Panc1 (cell line): ENCODE measurements around the gene PPM1N. TPM values are rescaled to one million over a fixed set of nuclear protein-coding genes. Genes with fewer than 3 reads are reported as not detected.

Experiments
- ATAC-seq: fragments of 200-7000 bp; cut with Tn5 transposase; 2 replicates; pipeline ENCODE4 v1.9.1; 2020; ENCODE audit warnings: mild to moderate bottlenecking, moderate library complexity
- BruUV-seq: library from RNA; stranded (reverse); fragments of 400-500 nt; replicated peaks from 2 replicates; lab custom pipeline; 2021; lab: Mats Ljungman, UMichigan
- CTCF ChIA-PET: fragments of 300-600 bp; sonication (Branson Sonifier 250); formaldehyde crosslinking; loops from one replicate; lab custom pipeline; 2022; ENCODE audit warnings: antibody characterized with exemption; lab: Charles Lee
- POLR2A ChIA-PET: fragments of 300-600 bp; sonication (Branson Sonifier 250); formaldehyde crosslinking; loops from one replicate; lab custom pipeline; 2022; ENCODE audit warnings: antibody characterized with exemption; lab: Charles Lee
- DNase-seq: peaks from one replicate; pipeline ENCODE4 v3.0.0-alpha.2; 2010; ENCODE audit warnings: low read depth, low spot score
- H3K27ac ChIP-seq: 2 replicates; pipeline ENCODE4 v1.5.1; 2011; ENCODE audit warnings: mild to moderate bottlenecking, low read length, inconsistent platforms
- H3K27me3 ChIP-seq: fragments of 200-500 bp; sonication (Bioruptor generic); 2 replicates; pipeline ENCODE4 v1.6.0; 2014; ENCODE audit warnings: low read length, inconsistent platforms; ENCODE audit not compliant: control insufficient read depth, insufficient read depth
- H3K36me3 ChIP-seq: fragments of 200-500 bp; sonication (Bioruptor generic); 2 replicates; pipeline ENCODE4 v1.5.1; 2014; ENCODE audit warnings: inconsistent platforms, mild to moderate bottlenecking, low read length, moderate library complexity; ENCODE audit not compliant: control insufficient read depth, insufficient read depth
- H3K4me1 ChIP-seq: 2 replicates; pipeline ENCODE4 v1.5.1; 2011; ENCODE audit warnings: inconsistent platforms, mild to moderate bottlenecking, low read length, moderate library complexity; ENCODE audit not compliant: control insufficient read depth, insufficient read depth
- H3K4me3 ChIP-seq, 2 experiments: 2 replicates each; pipeline ENCODE4 v1.5.1; 2011 to 2012; ENCODE audit warnings: low read depth in 2 of 2, low read length in 2 of 2, mild to moderate bottlenecking in 2 of 2, inconsistent platforms in 1 of 2, moderate library complexity in 1 of 2
- H3K9me3 ChIP-seq: fragments of 200-500 bp; sonication (Bioruptor generic); 2 replicates; pipeline ENCODE4 v1.5.1; 2014; ENCODE audit warnings: low read depth, mild to moderate bottlenecking, inconsistent platforms, low read length, moderate library complexity; ENCODE audit not compliant: control insufficient read depth, insufficient read depth
- POLR2AphosphoS5 ChIP-seq: IDR thresholded peaks from 2 replicates; pipeline ENCODE4 v1.6.1; 2012; ENCODE audit warnings: mild to moderate bottlenecking, low read depth, low read length, moderate library complexity
- SIN3A ChIP-seq: IDR thresholded peaks from 2 replicates; pipeline ENCODE4 v1.6.1; 2012; ENCODE audit warnings: low read depth, mild to moderate bottlenecking, low read length, moderate library complexity, borderline replicate concordance; ENCODE audit not compliant: insufficient read depth
- TCF7L2 ChIP-seq: IDR thresholded peaks from 2 replicates; pipeline ENCODE4 v1.6.1; 2011; ENCODE audit warnings: mild to moderate bottlenecking, low read depth, low read length, inconsistent platforms
- in situ Hi-C: cut with HindIII; loops from 2 replicates; pipeline ENCODE4 v1.10.0; 2016; ENCODE audit warnings: low sequenced_read_pairs, low pct_unique_long_range_greater_than_20kb
- intact Hi-C: fragments of 100-400 bp; cut with micrococcal nuclease; formaldehyde crosslinking; loops from one replicate; pipeline ENCODE4 v1.10.0; 2022; ENCODE audit not compliant: unreplicated experiment
- total RNA-seq: library from RNA; stranded (reverse); gene quantifications from one replicate; pipeline ENCODE4 v1.2.1, GENCODE V29; 2021; ENCODE audit not compliant: unreplicated experiment
- TF ChIP-seq, protein P1 (sequence below), 2 experiments: IDR thresholded peaks; 2 replicates each; pipeline ENCODE4 v1.6.1; 2011 to 2012; ENCODE audit warnings: low read depth in 2 of 2, control low read depth in 1 of 2, low read length in 1 of 2, mild to moderate bottlenecking in 1 of 2, moderate library complexity in 1 of 2; ENCODE audit not compliant: insufficient read depth in 1 of 2
- TF ChIP-seq, protein P2 (sequence below): fragments of 450-650 bp; IDR thresholded peaks from 2 replicates; pipeline ENCODE4 v1.5.1; 2017; ENCODE audit warnings: mild to moderate bottlenecking

Gene PPM1N
- total RNA-seq, 1 experiment from 2014 or later = 3.3 TPM

DNA sequence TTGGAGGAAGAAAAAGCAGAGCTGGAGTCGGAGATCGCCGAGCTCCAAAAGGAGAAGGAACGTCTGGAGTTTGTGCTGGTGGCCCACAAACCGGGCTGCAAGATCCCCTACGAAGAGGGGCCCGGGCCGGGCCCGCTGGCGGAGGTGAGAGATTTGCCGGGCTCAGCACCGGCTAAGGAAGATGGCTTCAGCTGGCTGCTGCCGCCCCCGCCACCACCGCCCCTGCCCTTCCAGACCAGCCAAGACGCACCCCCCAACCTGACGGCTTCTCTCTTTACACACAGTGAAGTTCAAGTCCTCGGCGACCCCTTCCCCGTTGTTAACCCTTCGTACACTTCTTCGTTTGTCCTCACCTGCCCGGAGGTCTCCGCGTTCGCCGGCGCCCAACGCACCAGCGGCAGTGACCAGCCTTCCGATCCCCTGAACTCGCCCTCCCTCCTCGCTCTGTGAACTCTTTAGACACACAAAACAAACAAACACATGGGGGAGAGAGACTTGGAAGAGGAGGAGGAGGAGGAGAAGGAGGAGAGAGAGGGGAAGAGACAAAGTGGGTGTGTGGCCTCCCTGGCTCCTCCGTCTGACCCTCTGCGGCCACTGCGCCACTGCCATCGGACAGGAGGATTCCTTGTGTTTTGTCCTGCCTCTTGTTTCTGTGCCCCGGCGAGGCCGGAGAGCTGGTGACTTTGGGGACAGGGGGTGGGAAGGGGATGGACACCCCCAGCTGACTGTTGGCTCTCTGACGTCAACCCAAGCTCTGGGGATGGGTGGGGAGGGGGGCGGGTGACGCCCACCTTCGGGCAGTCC is 25.5 kb upstream of the PPM1N start:
- intact Hi-C loops (no loop called here), in situ Hi-C loops (no loop called here)
- DNase-seq (no peak), ATAC-seq (no peak)
- no peaks in the 10 kb centered on the region; the same call in 1 of the 2 replicates for H3K36me3 ChIP-seq
- H3K27ac ChIP-seq = no peak overlapping the region
- ChIA-PET POLR2A (interaction anchor here (0.5 kb wide), 1 partner anchor 16 kb away, joined by 5 read pairs; no protein-coding TSS in a partner anchor), CTCF (no interaction called here)
- H3K27me3 ChIP-seq = no peaks in the 10 kb centered on the region
- no peaks in the 10 kb centered on the region for H3K9me3 ChIP-seq
- H3K4me3 ChIP-seq = no peak overlapping the region
- BruUV-seq = no TSS peak
- TF ChIP-seq, protein P1, sequence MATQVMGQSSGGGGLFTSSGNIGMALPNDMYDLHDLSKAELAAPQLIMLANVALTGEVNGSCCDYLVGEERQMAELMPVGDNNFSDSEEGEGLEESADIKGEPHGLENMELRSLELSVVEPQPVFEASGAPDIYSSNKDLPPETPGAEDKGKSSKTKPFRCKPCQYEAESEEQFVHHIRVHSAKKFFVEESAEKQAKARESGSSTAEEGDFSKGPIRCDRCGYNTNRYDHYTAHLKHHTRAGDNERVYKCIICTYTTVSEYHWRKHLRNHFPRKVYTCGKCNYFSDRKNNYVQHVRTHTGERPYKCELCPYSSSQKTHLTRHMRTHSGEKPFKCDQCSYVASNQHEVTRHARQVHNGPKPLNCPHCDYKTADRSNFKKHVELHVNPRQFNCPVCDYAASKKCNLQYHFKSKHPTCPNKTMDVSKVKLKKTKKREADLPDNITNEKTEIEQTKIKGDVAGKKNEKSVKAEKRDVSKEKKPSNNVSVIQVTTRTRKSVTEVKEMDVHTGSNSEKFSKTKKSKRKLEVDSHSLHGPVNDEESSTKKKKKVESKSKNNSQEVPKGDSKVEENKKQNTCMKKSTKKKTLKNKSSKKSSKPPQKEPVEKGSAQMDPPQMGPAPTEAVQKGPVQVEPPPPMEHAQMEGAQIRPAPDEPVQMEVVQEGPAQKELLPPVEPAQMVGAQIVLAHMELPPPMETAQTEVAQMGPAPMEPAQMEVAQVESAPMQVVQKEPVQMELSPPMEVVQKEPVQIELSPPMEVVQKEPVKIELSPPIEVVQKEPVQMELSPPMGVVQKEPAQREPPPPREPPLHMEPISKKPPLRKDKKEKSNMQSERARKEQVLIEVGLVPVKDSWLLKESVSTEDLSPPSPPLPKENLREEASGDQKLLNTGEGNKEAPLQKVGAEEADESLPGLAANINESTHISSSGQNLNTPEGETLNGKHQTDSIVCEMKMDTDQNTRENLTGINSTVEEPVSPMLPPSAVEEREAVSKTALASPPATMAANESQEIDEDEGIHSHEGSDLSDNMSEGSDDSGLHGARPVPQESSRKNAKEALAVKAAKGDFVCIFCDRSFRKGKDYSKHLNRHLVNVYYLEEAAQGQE (IDR thresholded peaks at IDR 0.05; ENCODE audit: insufficient read depth in 1 of 2, low read depth in 2 of 2, low read length in 1 of 2) = no peak
- TF ChIP-seq TCF7L2 = no peak
- TF ChIP-seq, protein P2, sequence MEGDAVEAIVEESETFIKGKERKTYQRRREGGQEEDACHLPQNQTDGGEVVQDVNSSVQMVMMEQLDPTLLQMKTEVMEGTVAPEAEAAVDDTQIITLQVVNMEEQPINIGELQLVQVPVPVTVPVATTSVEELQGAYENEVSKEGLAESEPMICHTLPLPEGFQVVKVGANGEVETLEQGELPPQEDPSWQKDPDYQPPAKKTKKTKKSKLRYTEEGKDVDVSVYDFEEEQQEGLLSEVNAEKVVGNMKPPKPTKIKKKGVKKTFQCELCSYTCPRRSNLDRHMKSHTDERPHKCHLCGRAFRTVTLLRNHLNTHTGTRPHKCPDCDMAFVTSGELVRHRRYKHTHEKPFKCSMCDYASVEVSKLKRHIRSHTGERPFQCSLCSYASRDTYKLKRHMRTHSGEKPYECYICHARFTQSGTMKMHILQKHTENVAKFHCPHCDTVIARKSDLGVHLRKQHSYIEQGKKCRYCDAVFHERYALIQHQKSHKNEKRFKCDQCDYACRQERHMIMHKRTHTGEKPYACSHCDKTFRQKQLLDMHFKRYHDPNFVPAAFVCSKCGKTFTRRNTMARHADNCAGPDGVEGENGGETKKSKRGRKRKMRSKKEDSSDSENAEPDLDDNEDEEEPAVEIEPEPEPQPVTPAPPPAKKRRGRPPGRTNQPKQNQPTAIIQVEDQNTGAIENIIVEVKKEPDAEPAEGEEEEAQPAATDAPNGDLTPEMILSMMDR = no peak
- no peak for TF ChIP-seq POLR2AphosphoS5
- H3K4me1 ChIP-seq = peaks cover 8% of the 10 kb centered on the region

DNA sequence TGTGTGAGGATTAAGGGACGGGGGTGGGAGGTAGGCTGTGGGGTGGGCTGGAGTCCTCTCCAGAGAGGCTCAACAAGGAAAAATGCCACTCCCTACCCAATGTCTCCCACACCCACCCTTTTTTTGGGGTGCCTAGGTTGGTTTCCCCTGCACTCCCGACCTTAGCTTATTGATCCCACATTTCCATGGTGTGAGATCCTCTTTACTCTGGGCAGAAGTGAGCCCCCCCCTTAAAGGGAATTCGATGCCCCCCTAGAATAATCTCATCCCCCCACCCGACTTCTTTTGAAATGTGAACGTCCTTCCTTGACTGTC is 24.9 kb upstream of the PPM1N start:
- ChIA-PET CTCF (no interaction called here), POLR2A (no interaction called here)
- intact Hi-C loops (no loop called here), in situ Hi-C loops (no loop called here)
- ATAC-seq = no peak
- no peak for DNase-seq
- Histone ChIP-seq H3K4me1 (peaks cover 13% of the 10 kb centered on the region), H3K36me3 (no peaks in the 10 kb centered on the region; the same call in 1 of the 2 replicates), H3K27ac (no peak overlapping the region), H3K27me3 (no peaks in the 10 kb centered on the region), H3K9me3 (no peaks in the 10 kb centered on the region), H3K4me3 (no peak overlapping the region)
- BruUV-seq = no TSS peak
- TF ChIP-seq POLR2AphosphoS5 (no peak), TCF7L2 (no peak), SIN3A (no peak)
- TF ChIP-seq, protein P1 (IDR thresholded peaks at IDR 0.05; ENCODE audit: insufficient read depth in 1 of 2, low read depth in 2 of 2, low read length in 1 of 2) = no peak
- TF ChIP-seq, protein P2 = no peak
